A673 (cell line): ENCODE measurements around the gene TRIAP1. TPM values are rescaled to one million over a fixed set of nuclear protein-coding genes. Genes with fewer than 3 reads are reported as not detected.

ENCODE experiments used
- BruUV-seq: library from RNA; stranded (reverse); fragments of 400-500 nt; replicated peaks from 2 replicates; lab custom pipeline; 2021; lab: Mats Ljungman, UMichigan
- CTCF ChIA-PET: fragments of 300-600 bp; sonication (Branson Sonifier 250); formaldehyde crosslinking; loops from one replicate; lab custom pipeline; 2022; ENCODE audit warnings: antibody characterized with exemption; lab: Charles Lee
- POLR2A ChIA-PET: fragments of 300-600 bp; sonication (Branson Sonifier 250); formaldehyde crosslinking; loops from one replicate; lab custom pipeline; 2022; ENCODE audit warnings: antibody characterized with exemption; ENCODE audit not compliant: low non-redundant PET; lab: Charles Lee
- DNase-seq: peaks from one replicate; pipeline ENCODE4 v3.0.0-alpha.2; 2015; ENCODE audit warnings: low spot score
- H3K27ac ChIP-seq: fragments of 200-600 bp; sonication (generic); 2 replicates; pipeline ENCODE4 v1.5.1; 2016; ENCODE audit warnings: mixed run types, low read depth, mild to moderate bottlenecking, mixed read lengths, antibody characterized with exemption, low read length; ENCODE audit not compliant: poor library complexity, severe bottlenecking
- H3K27me3 ChIP-seq: fragments of 200-600 bp; sonication (generic); replicated peaks from 2 replicates; pipeline ENCODE4 v1.6.1; 2017; ENCODE audit warnings: mixed run types, low read depth, mild to moderate bottlenecking, mixed read lengths, antibody characterized with exemption, low read length; ENCODE audit not compliant: insufficient read depth, poor library complexity
- H3K36me3 ChIP-seq: fragments of 200-600 bp; sonication (generic); 2 replicates; pipeline ENCODE4 v1.6.1; 2016; ENCODE audit warnings: mixed run types, mild to moderate bottlenecking, mixed read lengths, antibody characterized with exemption, low read length; ENCODE audit not compliant: insufficient read depth, poor library complexity, severe bottlenecking
- H3K4me1 ChIP-seq: fragments of 200-600 bp; sonication (generic); 2 replicates; pipeline ENCODE4 v1.6.1; 2017; ENCODE audit warnings: mixed run types, mild to moderate bottlenecking, mixed read lengths, antibody characterized with exemption, low read length; ENCODE audit not compliant: insufficient read depth, poor library complexity, severe bottlenecking
- H3K4me3 ChIP-seq: fragments of 200-600 bp; sonication (generic); 2 replicates; pipeline ENCODE4 v1.5.1; 2016; ENCODE audit warnings: low read depth, mixed run types, mild to moderate bottlenecking, mixed read lengths, low read length; ENCODE audit not compliant: poor library complexity, severe bottlenecking
- H3K9me3 ChIP-seq: fragments of 200-600 bp; sonication (generic); 2 replicates; pipeline ENCODE4 v1.6.1; 2016; ENCODE audit warnings: mixed run types, low read depth, mild to moderate bottlenecking, mixed read lengths, antibody characterized with exemption, low read length; ENCODE audit not compliant: poor library complexity, severe bottlenecking
- EZH2 ChIP-seq: fragments of 200-600 bp; sonication (generic); IDR thresholded peaks from 2 replicates; pipeline ENCODE4 v1.6.1; 2017; ENCODE audit warnings: borderline replicate concordance, low read depth, mild to moderate bottlenecking, mixed read lengths, antibody characterized with exemption, low read length; ENCODE audit not compliant: poor library complexity, severe bottlenecking
- intact Hi-C: fragments of 100-400 bp; cut with micrococcal nuclease; formaldehyde crosslinking; loops from one replicate; pipeline ENCODE4 v1.10.0; 2022; ENCODE audit not compliant: unreplicated experiment
- total RNA-seq: library from RNA; stranded (reverse); gene quantifications from 2 replicates; pipeline ENCODE4 v1.2.3, GENCODE V29; 2021
- TF ChIP-seq, protein P1 (sequence below): fragments of 300-800, 200-600 bp; sonication (generic); conservative IDR thresholded peaks from 2 replicates; pipeline ENCODE4 v1.5.1; 2017; ENCODE audit warnings: low read depth, mild to moderate bottlenecking, antibody characterized with exemption, low read length, moderate library complexity, mixed read lengths

The TRIAP1 gene
- total RNA-seq, 1 experiment from 2014 or later: 36.4 TPM

DNA sequence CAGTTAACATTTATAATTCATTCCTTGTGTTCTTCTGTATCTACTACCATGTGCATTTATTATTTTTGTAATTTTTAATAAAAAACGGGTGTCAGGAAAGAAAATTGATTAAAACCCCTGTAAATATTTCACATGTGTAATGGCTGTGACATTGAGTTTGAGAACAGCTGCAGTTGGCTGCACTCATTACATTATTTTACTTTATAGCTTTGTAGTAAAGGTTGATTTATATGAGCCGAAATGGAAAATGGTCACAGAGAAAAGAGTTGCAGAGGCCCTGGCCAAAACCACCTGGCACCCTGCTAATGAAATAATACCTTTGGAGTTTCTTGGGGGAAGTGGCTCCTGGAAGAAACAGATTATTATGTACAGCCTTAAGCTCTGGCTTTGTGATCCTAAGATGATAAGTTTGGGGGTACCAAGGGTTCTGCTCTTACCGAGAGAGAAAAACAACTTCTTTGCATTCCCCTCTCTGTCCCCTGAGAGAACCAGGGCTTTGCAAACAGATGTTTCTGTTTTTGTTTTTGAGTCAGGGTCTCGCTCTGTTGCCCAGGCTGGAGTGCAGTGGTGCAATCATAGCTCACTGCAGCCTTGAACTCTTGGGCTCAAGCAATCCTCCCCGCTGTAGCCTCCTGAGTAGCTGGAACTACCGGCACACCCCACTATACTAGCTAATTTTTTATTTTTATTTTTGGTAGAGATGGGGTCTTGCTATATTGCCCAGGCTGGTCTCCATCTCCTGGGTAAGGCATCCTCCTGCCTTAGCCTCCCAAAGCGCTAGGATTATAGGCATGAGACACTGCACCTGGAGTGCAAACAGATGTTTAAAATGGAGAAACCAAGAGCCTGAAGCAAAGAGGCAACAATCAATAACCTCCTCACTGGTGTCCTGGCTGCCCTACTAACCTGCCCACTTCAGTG is 40.0 kb upstream of the TRIAP1 start:
- CTCF ChIA-PET: no interaction called here
- no peak overlapping the region for H3K27ac ChIP-seq

DNA sequence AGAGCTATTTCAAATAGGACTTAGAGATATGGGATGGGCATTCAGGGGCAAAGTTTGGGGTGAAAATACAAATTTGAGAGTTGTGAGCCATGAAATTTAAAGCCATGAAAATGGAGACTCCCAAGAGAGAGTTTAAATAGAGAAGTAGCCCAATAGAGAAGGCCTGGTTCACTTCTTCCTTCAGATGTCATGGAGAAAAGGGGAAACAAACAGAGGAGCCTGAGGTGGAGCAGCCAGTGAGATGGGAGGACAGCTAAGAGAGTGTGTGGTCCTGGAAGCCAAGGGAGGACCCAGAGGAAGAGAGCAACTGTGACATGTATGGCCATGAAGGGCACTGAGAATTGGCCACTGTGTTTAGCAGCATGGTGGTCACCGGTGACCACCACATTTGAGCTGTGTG is 37.4 kb upstream of the TRIAP1 start:
- TF ChIP-seq, protein P1, sequence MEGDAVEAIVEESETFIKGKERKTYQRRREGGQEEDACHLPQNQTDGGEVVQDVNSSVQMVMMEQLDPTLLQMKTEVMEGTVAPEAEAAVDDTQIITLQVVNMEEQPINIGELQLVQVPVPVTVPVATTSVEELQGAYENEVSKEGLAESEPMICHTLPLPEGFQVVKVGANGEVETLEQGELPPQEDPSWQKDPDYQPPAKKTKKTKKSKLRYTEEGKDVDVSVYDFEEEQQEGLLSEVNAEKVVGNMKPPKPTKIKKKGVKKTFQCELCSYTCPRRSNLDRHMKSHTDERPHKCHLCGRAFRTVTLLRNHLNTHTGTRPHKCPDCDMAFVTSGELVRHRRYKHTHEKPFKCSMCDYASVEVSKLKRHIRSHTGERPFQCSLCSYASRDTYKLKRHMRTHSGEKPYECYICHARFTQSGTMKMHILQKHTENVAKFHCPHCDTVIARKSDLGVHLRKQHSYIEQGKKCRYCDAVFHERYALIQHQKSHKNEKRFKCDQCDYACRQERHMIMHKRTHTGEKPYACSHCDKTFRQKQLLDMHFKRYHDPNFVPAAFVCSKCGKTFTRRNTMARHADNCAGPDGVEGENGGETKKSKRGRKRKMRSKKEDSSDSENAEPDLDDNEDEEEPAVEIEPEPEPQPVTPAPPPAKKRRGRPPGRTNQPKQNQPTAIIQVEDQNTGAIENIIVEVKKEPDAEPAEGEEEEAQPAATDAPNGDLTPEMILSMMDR: no peak
- no peak for TF ChIP-seq EZH2
- Histone ChIP-seq H3K27me3 (no peaks in the 10 kb centered on the region), H3K9me3 (no peaks in the 10 kb centered on the region), H3K27ac (no peak overlapping the region), H3K36me3 (no peaks in the 10 kb centered on the region), H3K4me3 (no peak overlapping the region), H3K4me1 (no peaks in the 10 kb centered on the region)
- no TSS peak for BruUV-seq
- ChIA-PET CTCF (no interaction called here), POLR2A (interaction anchor here (0.6 kb wide), 2 partner anchors 16 to 68 kb away, joined by 3 read pairs; no protein-coding TSS in a partner anchor)
- no peak for DNase-seq
- intact Hi-C loops: no loop called here

More for the DNA sequence above, 40.0 kb upstream of the TRIAP1 start:
- Histone ChIP-seq H3K27me3 (no peaks in the 10 kb centered on the region), H3K36me3 (no peaks in the 10 kb centered on the region), H3K9me3 (no peaks in the 10 kb centered on the region), H3K4me1 (peaks cover 8% of the 10 kb centered on the region), H3K4me3 (no peak overlapping the region)
- no TSS peak for BruUV-seq
- no peak for DNase-seq
- intact Hi-C loops: no loop called here
- TF ChIP-seq, protein P1: no peak
- no peak for TF ChIP-seq EZH2
- POLR2A ChIA-PET: no interaction called here

DNA sequence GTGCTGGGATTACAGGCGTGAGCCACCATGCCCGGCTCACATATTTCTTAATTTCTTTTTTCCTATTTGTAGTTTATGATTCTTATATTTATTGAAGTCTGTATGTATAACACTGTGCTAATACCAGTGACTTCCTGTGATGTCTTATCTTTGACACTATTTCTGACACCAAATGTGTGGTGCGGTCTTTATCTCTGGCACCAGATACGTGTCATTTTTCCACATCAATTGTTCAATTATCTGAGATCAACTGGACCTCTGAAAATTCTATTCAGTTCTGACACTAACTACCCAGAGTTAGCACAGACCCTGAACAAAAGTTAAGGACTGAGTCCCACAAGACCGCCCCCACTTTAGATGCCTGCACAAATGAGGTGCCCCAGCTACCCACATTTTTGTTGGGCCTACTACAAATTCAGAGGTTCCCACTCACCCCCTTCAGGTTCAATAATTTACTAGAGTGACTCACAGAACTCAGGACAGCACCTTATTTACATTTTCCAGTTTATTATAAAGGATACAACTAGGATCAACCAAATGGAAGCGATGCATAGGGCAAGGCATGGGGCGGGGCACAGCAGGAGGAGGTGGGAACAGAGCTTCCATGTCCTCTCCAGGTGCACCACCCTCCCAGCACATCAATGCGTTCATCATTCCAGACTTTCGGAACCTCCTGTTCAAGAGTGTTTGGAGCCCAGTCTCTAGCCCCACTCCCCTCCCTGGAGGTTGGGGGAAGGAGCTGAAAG is 35.0 kb upstream of the TRIAP1 start:
- CTCF ChIA-PET: no interaction called here
- Histone ChIP-seq H3K27me3 (no peaks in the 10 kb centered on the region), H3K4me3 (no peak overlapping the region), H3K4me1 (no peaks in the 10 kb centered on the region), H3K36me3 (no peaks in the 10 kb centered on the region), H3K27ac (no peak overlapping the region), H3K9me3 (no peaks in the 10 kb centered on the region)
- TF ChIP-seq, protein P1: no peak
- TF ChIP-seq EZH2: no peak
- intact Hi-C loops: no loop called here
- POLR2A ChIA-PET: interaction anchor here (0.7 kb wide), 1 partner anchor 1052 kb away, joined by 11 read pairs; no protein-coding TSS in a partner anchor
- no TSS peak for BruUV-seq
- DNase-seq: no peak
